ENCODE results near the gene TSPAN5.
"Not testable (repeated sequence)": the region's sequence is repeated elsewhere in the genome, so short reads cannot be mapped to it uniquely, and the experiment has no call there.

The TSPAN5 gene

GRCh38 chr4:98658287-98659105 lies at the start of gene TSPAN5:
Gene TSPAN5 (minus strand): TSS chr4:98658611.
- peak; percentile 90 for DNase-seq

- no peak for DNase-seq
These were observed 48.5 kb upstream of the TSPAN5 start for GRCh38 chr4:98706935-98707334.

GRCh38 chr4:98706200-98706813 lies 47.9 kb upstream of the TSPAN5 start:
- no peak for DNase-seq

GRCh38 chr4:98705586-98705985 lies 47.2 kb upstream of the TSPAN5 start:
- DNase-seq, result not testable (repeated sequence)

- DNase-seq, result no peak
These were observed 42.2 kb upstream of the TSPAN5 start for GRCh38 chr4:98700656-98701055.

- DNase-seq, result no peak
These were observed 35.7 kb upstream of the TSPAN5 start for GRCh38 chr4:98694076-98694475.

GRCh38 chr4:98692411-98692810 lies 34.0 kb upstream of the TSPAN5 start:
- DNase-seq, result no peak

GRCh38 chr4:98691588-98691987 lies 33.2 kb upstream of the TSPAN5 start:
- no peak for DNase-seq

GRCh38 chr4:98689507-98690174 lies 31.2 kb upstream of the TSPAN5 start:
- DNase-seq, result no peak

GRCh38 chr4:98688411-98689290 lies 30.2 kb upstream of the TSPAN5 start:
- peak; percentile 50 for DNase-seq

GRCh38 chr4:98687876-98688275 lies 29.5 kb upstream of the TSPAN5 start:
- no peak for DNase-seq

GRCh38 chr4:98686847-98687246 lies 28.4 kb upstream of the TSPAN5 start:
- DNase-seq, result no peak

- DNase-seq, result no peak
These were observed 27.8 kb upstream of the TSPAN5 start for GRCh38 chr4:98686043-98686707.

GRCh38 chr4:98685225-98686042 lies 27.0 kb upstream of the TSPAN5 start:
- DNase-seq, result no peak

- no peak for DNase-seq
These were observed 24.3 kb upstream of the TSPAN5 start for GRCh38 chr4:98682719-98683118.

GRCh38 chr4:98680806-98681205 lies 22.4 kb upstream of the TSPAN5 start:
- no peak for DNase-seq

GRCh38 chr4:98679738-98680137 lies 21.3 kb upstream of the TSPAN5 start:
- DNase-seq, result no peak

GRCh38 chr4:98677799-98678198 lies 19.4 kb upstream of the TSPAN5 start:
- DNase-seq, result no peak

- no peak for DNase-seq
These were observed 16.2 kb upstream of the TSPAN5 start for GRCh38 chr4:98674404-98675173.

- DNase-seq, result no peak
These were observed 15.6 kb upstream of the TSPAN5 start for GRCh38 chr4:98673978-98674377.

- no peak for DNase-seq
These were observed 14.9 kb upstream of the TSPAN5 start for GRCh38 chr4:98673288-98673644.

Data from stimulated activated CD4-positive, alpha-beta T cell treated with anti-CD3 and anti-CD28 coated beads, Interleukin-15, amount 100 ng/mL, for 24 hours (primary cell).